ENCODE data around the gene GNG8. TPM values are rescaled to one million over a fixed set of nuclear protein-coding genes. Genes with fewer than 3 reads are reported as not detected.
A peak's percentile ranks its signal among the peaks of the same experiment; 100 is the strongest.

Gene GNG8
- total and polyA plus RNA-seq, 2 experiments from 2014 or later, result 5.9 TPM; not detected in 1

DNA sequence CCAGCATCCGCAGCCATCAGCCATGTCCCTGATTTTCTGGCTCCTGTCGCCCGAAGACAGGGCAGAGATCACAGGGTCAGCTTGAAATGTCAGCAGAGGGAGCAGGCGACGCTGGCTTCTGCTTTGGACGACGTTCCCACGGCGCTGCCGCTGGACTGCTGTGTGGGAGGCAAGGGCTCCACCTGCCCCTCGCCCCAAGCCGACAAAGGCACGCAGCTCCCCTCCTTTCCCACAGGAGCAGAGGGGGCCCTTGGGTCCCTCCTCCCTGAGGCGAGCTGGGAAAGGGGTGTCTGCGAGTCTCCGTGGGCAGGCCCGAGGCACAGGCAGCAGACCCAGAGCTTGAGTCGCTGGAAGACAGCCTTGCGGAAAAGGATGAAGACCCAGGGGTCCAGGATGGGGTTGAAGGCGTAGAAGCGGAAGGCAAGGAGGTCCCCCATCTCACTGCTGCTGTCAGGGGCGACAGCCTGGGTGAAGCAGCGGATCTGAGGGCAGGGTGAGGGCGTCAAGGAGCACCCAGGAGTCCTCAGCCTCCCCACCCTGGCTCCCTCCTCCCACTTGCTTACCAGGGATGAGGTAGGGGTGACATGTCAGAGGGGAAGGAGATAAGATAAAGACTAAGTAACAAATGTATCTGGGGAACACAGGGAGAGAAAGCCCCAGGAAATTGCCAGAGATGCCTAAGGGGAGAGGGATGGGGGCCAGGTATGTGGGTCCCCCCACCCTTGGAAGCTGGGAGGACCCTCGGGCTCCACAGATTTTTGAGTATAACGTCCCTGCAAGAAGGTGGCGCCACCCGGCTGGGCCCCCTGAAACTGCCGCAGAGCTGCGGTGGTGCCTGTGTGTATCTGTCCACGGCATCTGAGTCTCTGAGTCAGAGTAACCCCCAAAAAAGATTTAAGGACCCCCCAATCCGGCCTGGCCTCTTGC lies 14.5 kb downstream of the GNG8 start:
- Mint-ChIP-seq H3K27me3 (ENCODE audit: insufficient read depth, low read depth, poor library complexity) (peaks cover 12% of the 10 kb centered on the region), H3K9me3 (no peaks in the 10 kb centered on the region), H3K4me3 (no peak overlapping the region), H3K4me1 (peaks cover 11% of the 10 kb centered on the region), H3K36me3 (ENCODE audit: low read depth) (no peaks in the 10 kb centered on the region; the same call in 2 of the 3 replicates), H3K27ac (no peak overlapping the region)
- no peaks in the 10 kb centered on the region for H3K79me2 ChIP-seq (replicated peaks; ENCODE audit: insufficient read depth)
- ATAC-seq (peak; percentile 28), DNase-seq (ENCODE audit: low spot score) (peak; percentile 62)
- no peak overlapping the region; the same call in 1 of the 2 replicates for H3K4me3 ChIP-seq
- no peak overlapping the region; the same call in 1 of the 2 replicates for H3K4me2 ChIP-seq
- H4K20me1 ChIP-seq (replicated peaks; ENCODE audit: insufficient read depth), result no peaks in the 10 kb centered on the region
- peak overlapping the region; percentile 80 for H2AFZ ChIP-seq
- no peaks in the 10 kb centered on the region for H3F3A ChIP-seq (replicated peaks; ENCODE audit: low read depth)
- no peaks in the 10 kb centered on the region for H3K9me2 ChIP-seq (ENCODE audit: insufficient read depth)
- H3K27me3 ChIP-seq (ENCODE audit: insufficient read depth), result no peaks in the 10 kb centered on the region
- no peak overlapping the region for H3K27ac ChIP-seq (ENCODE audit: low read depth)
- H3K4me1 ChIP-seq (ENCODE audit: insufficient read depth), result no peaks in the 10 kb centered on the region; the same call in 1 of the 2 replicates
- H3K36me3 ChIP-seq (ENCODE audit: insufficient read depth), result no peaks in the 10 kb centered on the region
- TF ChIP-seq, protein P1, sequence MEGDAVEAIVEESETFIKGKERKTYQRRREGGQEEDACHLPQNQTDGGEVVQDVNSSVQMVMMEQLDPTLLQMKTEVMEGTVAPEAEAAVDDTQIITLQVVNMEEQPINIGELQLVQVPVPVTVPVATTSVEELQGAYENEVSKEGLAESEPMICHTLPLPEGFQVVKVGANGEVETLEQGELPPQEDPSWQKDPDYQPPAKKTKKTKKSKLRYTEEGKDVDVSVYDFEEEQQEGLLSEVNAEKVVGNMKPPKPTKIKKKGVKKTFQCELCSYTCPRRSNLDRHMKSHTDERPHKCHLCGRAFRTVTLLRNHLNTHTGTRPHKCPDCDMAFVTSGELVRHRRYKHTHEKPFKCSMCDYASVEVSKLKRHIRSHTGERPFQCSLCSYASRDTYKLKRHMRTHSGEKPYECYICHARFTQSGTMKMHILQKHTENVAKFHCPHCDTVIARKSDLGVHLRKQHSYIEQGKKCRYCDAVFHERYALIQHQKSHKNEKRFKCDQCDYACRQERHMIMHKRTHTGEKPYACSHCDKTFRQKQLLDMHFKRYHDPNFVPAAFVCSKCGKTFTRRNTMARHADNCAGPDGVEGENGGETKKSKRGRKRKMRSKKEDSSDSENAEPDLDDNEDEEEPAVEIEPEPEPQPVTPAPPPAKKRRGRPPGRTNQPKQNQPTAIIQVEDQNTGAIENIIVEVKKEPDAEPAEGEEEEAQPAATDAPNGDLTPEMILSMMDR (conservative IDR thresholded peaks at IDR 0.05; ENCODE audit: low read depth in 2 of 2), result peak; percentile 55 to 57
- no peak for TF ChIP-seq ZNF331 (CRISPR knock-in tag; IDR thresholded peaks at IDR 0.05; ENCODE audit: low read depth)

DNA sequence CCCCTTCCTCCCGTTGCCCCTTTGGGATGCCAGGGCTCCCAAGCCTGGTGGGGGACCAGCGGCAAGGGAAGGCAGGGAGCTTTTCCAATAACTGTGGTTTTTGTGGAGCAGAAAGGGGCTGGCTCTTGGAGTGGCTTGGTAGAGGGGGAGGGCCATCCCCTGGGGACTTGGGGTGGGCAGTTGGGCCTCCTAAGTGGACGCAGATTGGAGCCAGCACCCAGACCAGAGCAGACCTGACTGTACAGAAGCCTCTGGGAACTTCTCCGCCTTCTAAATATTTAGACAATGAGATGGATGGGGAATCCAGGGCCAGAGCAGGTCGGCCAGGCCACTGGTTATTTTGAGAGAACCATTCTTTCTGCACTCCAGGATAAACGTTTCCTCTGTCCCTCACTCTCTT lies 15.3 kb downstream of the GNG8 start:
- Mint-ChIP-seq H3K27me3 (ENCODE audit: insufficient read depth, low read depth, poor library complexity) (peaks cover 10% of the 10 kb centered on the region), H3K4me1 (peaks cover 11% of the 10 kb centered on the region), H3K36me3 (ENCODE audit: low read depth) (no peaks in the 10 kb centered on the region; the same call in 2 of the 3 replicates), H3K9me3 (no peaks in the 10 kb centered on the region), H3K4me3 (no peak overlapping the region), H3K27ac (no peak overlapping the region)
- Histone ChIP-seq H4K20me1 (replicated peaks; ENCODE audit: insufficient read depth) (no peaks in the 10 kb centered on the region), H3K79me2 (replicated peaks; ENCODE audit: insufficient read depth) (no peaks in the 10 kb centered on the region), H3K4me1 (ENCODE audit: insufficient read depth) (no peaks in the 10 kb centered on the region; the same call in 1 of the 2 replicates), H3K9me2 (ENCODE audit: insufficient read depth) (no peaks in the 10 kb centered on the region), H3K36me3 (ENCODE audit: insufficient read depth) (no peaks in the 10 kb centered on the region), H2AFZ (peak overlapping the region; percentile 80; the same call in 1 of the 2 replicates), H3K27ac (ENCODE audit: low read depth) (no peak overlapping the region), H3K4me3 (no peak overlapping the region; the same call in 1 of the 2 replicates), H3K4me2 (no peak overlapping the region), H3F3A (replicated peaks; ENCODE audit: low read depth) (no peaks in the 10 kb centered on the region), H3K27me3 (ENCODE audit: insufficient read depth) (no peaks in the 10 kb centered on the region)
- no peak for ATAC-seq
- no peak for DNase-seq (ENCODE audit: low spot score)
- TF ChIP-seq JUNB (IDR thresholded peaks at IDR 0.05; ENCODE audit: unreplicated experiment), result no peak
- TF ChIP-seq ZNF114 (CRISPR knock-in tag; IDR thresholded peaks at IDR 0.05), result no peak
- TF ChIP-seq, protein P1 (conservative IDR thresholded peaks at IDR 0.05; ENCODE audit: low read depth in 2 of 2), result no peak
- TF ChIP-seq STAT1 (IDR thresholded peaks at IDR 0.05; ENCODE audit: unreplicated experiment), result no peak

Data from GM23338 (cell line).